NB4 (cell line): Measurements from ENCODE around the gene PDHB.

ENCODE experiments used
- DNase-seq: peaks from one replicate; pipeline ENCODE4 v3.0.0; 2010; ENCODE audit warnings: low read depth
- H3K4me3 ChIP-seq: one replicate; pipeline ENCODE4 v1.5.1; 2011; ENCODE audit warnings: mild to moderate bottlenecking, low read depth, low read length, moderate library complexity
- CTCF ChIP-seq: IDR thresholded peaks from one replicate; pipeline ENCODE4 v1.5.1; 2012; ENCODE audit warnings: low read depth, low read length
- MAX ChIP-seq: IDR thresholded peaks from 2 replicates; pipeline ENCODE4 v1.6.1; 2011; ENCODE audit warnings: low read depth, low read length
- MYC ChIP-seq: IDR thresholded peaks from 2 replicates; pipeline ENCODE4 v1.6.1; 2011; ENCODE audit warnings: low read depth, low read length
- POLR2A ChIP-seq: IDR thresholded peaks from 2 replicates; pipeline ENCODE4 v1.6.1; 2011; ENCODE audit warnings: mild to moderate bottlenecking; ENCODE audit not compliant: insufficient read length; ENCODE audit errors: extremely low read depth

Gene PDHB

DNA sequence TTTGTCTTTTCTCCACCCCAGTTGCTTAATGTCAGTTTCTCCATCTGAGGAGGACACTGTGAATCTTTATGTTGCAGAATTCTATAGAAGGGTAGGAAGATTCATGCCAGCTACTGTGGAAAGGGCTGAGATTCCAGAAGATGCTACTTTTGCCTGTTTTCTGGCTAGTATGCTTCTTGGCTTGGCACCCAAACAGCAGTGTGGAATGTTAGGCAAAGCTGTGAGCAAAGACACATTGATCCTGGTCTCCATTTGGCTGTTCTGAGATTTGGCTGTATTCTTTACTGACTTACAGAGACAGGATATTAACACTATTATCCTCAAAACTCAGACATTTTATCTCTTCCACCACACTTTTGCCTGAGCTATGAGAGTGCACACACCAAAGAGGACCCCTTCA, 39.3 kb downstream of the PDHB start:
- TF ChIP-seq CTCF (no peak), POLR2A (no peak), MAX (no peak), MYC (no peak)
- no peak overlapping the region for H3K4me3 ChIP-seq
- no peak for DNase-seq

GRCh38 chr3:58392181-58392580, 41.5 kb downstream of the PDHB start:
- no peak for TF ChIP-seq MAX
- no peak for TF ChIP-seq POLR2A
- TF ChIP-seq MYC = no peak
- no peak for TF ChIP-seq CTCF
- no peak overlapping the region for H3K4me3 ChIP-seq
- no peak for DNase-seq

- H3K4me3 ChIP-seq = no peak overlapping the region
- TF ChIP-seq CTCF = no peak
- no peak for TF ChIP-seq POLR2A
- no peak for TF ChIP-seq MYC
- no peak for TF ChIP-seq MAX
- DNase-seq = no peak
These were observed 42.3 kb downstream of the PDHB start for GRCh38 chr3:58391156-58391865.

DNA sequence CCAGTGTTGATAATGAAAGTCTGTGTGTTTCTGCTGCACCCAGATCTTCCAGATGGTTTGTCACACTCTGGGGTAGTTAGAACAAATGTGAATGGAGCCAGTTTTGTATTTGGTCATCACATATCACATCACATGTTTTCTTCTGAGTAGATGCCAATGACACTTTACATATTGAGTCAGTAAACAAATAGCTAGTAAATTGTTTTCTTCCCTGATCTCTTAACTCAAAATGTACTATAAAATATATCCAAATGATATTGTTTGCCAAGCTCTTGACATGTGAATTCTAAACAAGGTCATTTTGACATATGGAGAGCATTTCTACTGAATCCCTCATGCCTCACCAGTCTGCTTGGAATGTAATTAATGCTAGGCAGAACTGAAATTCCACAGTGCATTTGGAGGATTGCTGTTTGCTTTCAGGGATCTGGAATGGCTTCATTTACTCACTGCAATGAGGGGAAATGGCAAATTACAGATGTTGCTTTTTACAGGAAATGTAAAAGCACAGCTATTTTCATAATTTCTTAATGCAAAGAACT, 45.0 kb downstream of the PDHB start:
- TF ChIP-seq MYC = no peak
- TF ChIP-seq CTCF = no peak
- no peak for TF ChIP-seq MAX
- TF ChIP-seq POLR2A = no peak
- no peak for DNase-seq

GRCh38 chr3:58387650-58388546, 45.7 kb downstream of the PDHB start:
- no peak overlapping the region for H3K4me3 ChIP-seq
- TF ChIP-seq MYC (no peak), CTCF (no peak), POLR2A (no peak), MAX (no peak)
- no peak for DNase-seq

More for the DNA sequence above, 45.0 kb downstream of the PDHB start:
- H3K4me3 ChIP-seq = no peak overlapping the region
